Testis (tissue), 3 donors: ENCODE results near the gene PTPA. TPM values are rescaled to one million over a fixed set of nuclear protein-coding genes. Genes with fewer than 3 reads are reported as not detected.

ENCODE experiments used
- DNase-seq: peaks from one replicate; pipeline ENCODE4 v3.0.0-alpha.2; 2019
- H3K27ac ChIP-seq, 2 donors: fragments of 200-600 bp; sonication (generic); one replicate each; pipeline ENCODE4 v1.5.1; 2019
- H3K27me3 ChIP-seq: fragments of 200-600 bp; sonication (generic); one replicate; pipeline ENCODE4 v1.5.1; 2019
- H3K36me3 ChIP-seq: fragments of 200-600 bp; sonication (generic); one replicate; pipeline ENCODE4 v1.5.1; 2017; ENCODE audit warnings: low read depth; ENCODE audit errors: missing control alignments
- H3K4me1 ChIP-seq: fragments of 200-600 bp; sonication (generic); one replicate; pipeline ENCODE4 v1.5.1; 2019
- H3K4me3 ChIP-seq, 2 donors: fragments of 200-600 bp; sonication (generic); one replicate each; pipeline ENCODE4 v1.5.1; 2017 to 2019
- H3K9me3 ChIP-seq: fragments of 200-600 bp; sonication (generic); one replicate; pipeline ENCODE4 v1.5.1; 2017
- POLR2A ChIP-seq: fragments of 450-650 bp; IDR thresholded peaks from one replicate; pipeline ENCODE4 v1.6.1; 2017; ENCODE audit warnings: antibody characterized with exemption, mild to moderate bottlenecking, moderate library complexity
- WGBS, 2 donors: methylation state at CpG; one replicate each; pipeline ENCODE4 v1.1.5; 2018; 5-methylcytosine and 5-hydroxymethylcytosine counted together
- intact Hi-C: fragments of 100-400 bp; cut with DNase I; formaldehyde crosslinking; loops from one replicate; pipeline ENCODE4 v1.15.1; 2023; ENCODE audit warnings: low total_unique reads
- polyA plus RNA-seq: library from polyadenylated mRNA; stranded (reverse); fragments of 350-450 nt; fragmentation: Illumina TruSeq; extraction: RNeasy Lipid Tissue Mini Kit (QIAGEN cat#74804); gene quantifications from one replicate; pipeline ENCODE4 v1.2.3, GENCODE V29; 2014; ENCODE audit warnings: low read depth, low replicate concordance; ENCODE audit not compliant: insufficient read depth
- total RNA-seq, 2 donors: library from RNA; depleted of rRNA; stranded (reverse); fragments of >200 nt; gene quantifications; one replicate each; pipeline ENCODE4 v1.2.3, GENCODE V29; 2016
- TF ChIP-seq, protein P1 (sequence below), 3 experiments: fragments of 450-650 bp in 2 of 3; fragments of 200-600 bp in 1 of 3; sonication (generic) in 1 of 3; IDR thresholded peaks; one replicate each; pipeline ENCODE4 v1.5.1; 2016 to 2019; ENCODE audit warnings: antibody characterized with exemption in 3 of 3, mild to moderate bottlenecking in 2 of 3, moderate library complexity in 1 of 3

PTPA gene
- total and polyA plus RNA-seq, 3 donors from 2014 or later = 163 to 268 (median 177) TPM

DNA sequence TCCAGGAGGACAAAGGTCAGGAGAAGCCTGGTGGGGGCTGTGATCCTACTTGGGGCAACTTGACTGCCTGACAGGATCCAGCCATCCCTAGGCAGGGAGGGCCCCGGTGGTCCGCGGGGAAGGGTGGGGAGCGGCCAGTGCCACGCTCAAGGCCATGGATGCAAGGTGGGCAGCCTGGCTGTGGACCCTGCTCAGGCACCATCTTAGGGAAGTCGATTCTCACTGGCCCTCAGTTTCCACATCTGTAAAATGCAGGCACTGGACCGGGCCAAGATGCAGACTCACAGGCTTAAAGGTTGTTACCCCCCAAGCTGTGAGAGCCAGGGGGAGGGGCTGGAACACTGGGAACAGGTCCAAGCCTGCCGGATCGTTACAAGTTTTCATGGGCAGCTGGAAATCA, 39.0 kb upstream of the PTPA start:
- H3K4me1 ChIP-seq = no peaks in the 10 kb centered on the region
- H3K4me3 ChIP-seq = no peak overlapping the region
- WGBS, 2 donors = 55 to 57% methylated on average over 6 to 9 of the region's 9 CpGs
- H3K27me3 ChIP-seq = no peaks in the 10 kb centered on the region
- no peak overlapping the region for H3K27ac ChIP-seq
- no peak for TF ChIP-seq POLR2A
- TF ChIP-seq, protein P1, sequence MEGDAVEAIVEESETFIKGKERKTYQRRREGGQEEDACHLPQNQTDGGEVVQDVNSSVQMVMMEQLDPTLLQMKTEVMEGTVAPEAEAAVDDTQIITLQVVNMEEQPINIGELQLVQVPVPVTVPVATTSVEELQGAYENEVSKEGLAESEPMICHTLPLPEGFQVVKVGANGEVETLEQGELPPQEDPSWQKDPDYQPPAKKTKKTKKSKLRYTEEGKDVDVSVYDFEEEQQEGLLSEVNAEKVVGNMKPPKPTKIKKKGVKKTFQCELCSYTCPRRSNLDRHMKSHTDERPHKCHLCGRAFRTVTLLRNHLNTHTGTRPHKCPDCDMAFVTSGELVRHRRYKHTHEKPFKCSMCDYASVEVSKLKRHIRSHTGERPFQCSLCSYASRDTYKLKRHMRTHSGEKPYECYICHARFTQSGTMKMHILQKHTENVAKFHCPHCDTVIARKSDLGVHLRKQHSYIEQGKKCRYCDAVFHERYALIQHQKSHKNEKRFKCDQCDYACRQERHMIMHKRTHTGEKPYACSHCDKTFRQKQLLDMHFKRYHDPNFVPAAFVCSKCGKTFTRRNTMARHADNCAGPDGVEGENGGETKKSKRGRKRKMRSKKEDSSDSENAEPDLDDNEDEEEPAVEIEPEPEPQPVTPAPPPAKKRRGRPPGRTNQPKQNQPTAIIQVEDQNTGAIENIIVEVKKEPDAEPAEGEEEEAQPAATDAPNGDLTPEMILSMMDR (IDR thresholded peaks at IDR 0.05) = no peak
- no peaks in the 10 kb centered on the region for H3K36me3 ChIP-seq
- peak; percentile 28 for DNase-seq
- intact Hi-C loops = no loop called here
- H3K9me3 ChIP-seq = no peaks in the 10 kb centered on the region

DNA sequence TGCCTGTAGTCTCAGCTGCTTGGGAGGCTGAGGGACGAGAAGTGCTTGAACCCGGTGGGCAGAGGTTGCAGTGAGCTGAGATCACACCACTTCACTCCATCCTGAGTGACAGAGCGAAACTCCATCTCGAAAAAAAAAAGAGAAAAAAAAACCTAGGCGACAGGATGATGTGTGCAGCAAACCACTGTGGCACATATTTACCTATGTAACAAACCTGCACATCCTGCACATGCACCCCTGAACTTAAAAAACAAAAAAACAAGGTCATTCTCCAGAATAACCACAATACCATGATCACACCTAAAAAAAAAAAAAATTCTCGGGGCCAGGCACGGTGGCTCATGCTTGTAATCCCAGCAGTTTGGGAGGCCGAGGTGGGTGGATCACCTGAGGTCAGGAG, 37.8 kb upstream of the PTPA start:
- DNase-seq = no peak

DNA sequence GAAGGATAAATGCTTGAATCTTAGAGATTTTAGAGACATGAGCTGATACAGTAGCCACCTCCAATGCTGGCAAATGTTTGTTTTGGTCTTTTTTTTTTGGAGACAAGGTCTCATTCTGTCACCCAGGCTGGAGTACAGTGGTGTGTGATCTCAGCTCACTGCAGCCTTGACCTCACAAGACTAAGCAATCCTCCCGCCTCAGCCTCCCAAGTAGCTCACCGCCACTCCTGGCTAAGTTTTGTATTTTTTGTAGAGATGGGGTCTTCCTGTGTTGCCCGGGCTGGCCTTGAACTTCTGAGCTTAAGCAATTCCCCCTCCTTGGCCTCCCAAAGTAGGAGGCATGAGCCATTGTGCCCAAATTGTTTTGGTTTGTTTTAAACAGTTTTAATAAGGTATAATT, 37.1 kb upstream of the PTPA start:
- DNase-seq = no peak
- Histone ChIP-seq H3K4me1 (no peaks in the 10 kb centered on the region), H3K27me3 (no peaks in the 10 kb centered on the region), H3K27ac (no peak overlapping the region), H3K36me3 (no peaks in the 10 kb centered on the region), H3K4me3 (no peak overlapping the region), H3K9me3 (no peaks in the 10 kb centered on the region)
- TF ChIP-seq POLR2A = no peak
- TF ChIP-seq, protein P1 (IDR thresholded peaks at IDR 0.05) = no peak
- WGBS, 2 donors = 52 to 57% methylated on average over 3 of the region's 3 CpGs
- intact Hi-C loops = no loop called here

More for the DNA sequence above, 37.8 kb upstream of the PTPA start:
- H3K27ac ChIP-seq = no peak overlapping the region
- no peaks in the 10 kb centered on the region for H3K9me3 ChIP-seq
- intact Hi-C loops = no loop called here
- H3K4me3 ChIP-seq = no peak overlapping the region
- no peaks in the 10 kb centered on the region for H3K36me3 ChIP-seq
- 86 to 91% methylated on average over 8 of the region's 8 CpGs for WGBS, 2 donors
- H3K4me1 ChIP-seq = no peaks in the 10 kb centered on the region
- no peaks in the 10 kb centered on the region for H3K27me3 ChIP-seq
- TF ChIP-seq, protein P1 (IDR thresholded peaks at IDR 0.05) = no peak
- TF ChIP-seq POLR2A = no peak

DNA sequence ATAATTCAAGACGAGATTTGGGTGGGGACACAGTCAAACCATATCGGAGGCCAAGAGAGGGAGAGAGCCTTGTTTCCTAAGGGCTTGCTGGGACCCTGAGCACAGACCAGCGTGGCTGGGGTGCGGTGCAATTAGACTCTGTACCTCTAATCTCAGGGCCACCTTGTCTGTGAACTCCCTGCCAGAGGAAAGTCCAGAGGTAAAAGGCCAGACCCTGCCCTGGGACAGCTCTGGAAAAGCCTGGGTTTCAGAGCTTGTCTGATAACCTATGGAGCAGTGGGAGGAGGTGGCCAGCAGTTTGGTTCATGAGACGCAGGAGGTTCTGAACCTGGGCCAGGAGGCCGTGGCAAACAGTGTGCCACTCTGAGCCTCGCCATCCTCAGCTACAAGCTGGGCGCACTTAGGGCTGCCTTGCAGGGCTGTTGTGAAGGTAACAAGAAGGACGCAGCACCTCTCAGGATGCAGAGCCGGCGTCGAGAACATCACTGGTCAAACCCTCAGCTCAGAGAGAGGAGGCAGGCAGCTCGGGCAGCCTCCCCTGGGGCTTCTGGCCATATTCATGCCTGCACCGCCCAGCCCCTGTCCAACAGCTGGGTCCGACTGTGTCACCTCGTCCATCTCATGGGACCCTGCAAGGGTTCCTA, 35.1 kb upstream of the PTPA start:
- TF ChIP-seq, protein P1 (IDR thresholded peaks at IDR 0.05) = no peak
- TF ChIP-seq POLR2A = no peak
- Histone ChIP-seq H3K4me3 (no peak overlapping the region), H3K27ac (no peak overlapping the region), H3K9me3 (no peaks in the 10 kb centered on the region), H3K27me3 (no peaks in the 10 kb centered on the region), H3K36me3 (no peaks in the 10 kb centered on the region), H3K4me1 (peaks cover 5% of the 10 kb centered on the region)
- 85 to 92% methylated on average over 14 to 16 of the region's 16 CpGs for WGBS, 2 donors
- no peak for DNase-seq
- intact Hi-C loops = no loop called here

DNA sequence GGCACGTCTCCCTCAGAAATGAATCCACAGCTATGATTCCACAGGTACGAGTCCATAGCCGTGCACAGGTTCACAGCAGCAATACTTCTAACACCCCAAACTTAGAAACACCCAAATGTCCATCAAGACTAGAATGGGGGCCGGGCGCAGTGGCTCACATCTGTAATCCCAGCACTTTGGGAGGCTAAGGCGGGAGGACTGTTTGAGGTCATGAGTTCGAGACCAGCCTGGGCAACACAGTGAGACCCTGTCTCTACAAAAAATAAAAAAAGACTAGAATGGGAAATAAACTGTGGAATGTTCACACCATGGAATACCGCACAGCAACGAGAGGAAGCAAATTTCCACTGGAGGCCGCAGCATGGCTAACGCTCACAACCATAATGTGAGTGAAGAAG, 34.6 kb upstream of the PTPA start:
- no peak overlapping the region for H3K27ac ChIP-seq
- DNase-seq = no peak
- no peaks in the 10 kb centered on the region for H3K9me3 ChIP-seq
- no peaks in the 10 kb centered on the region for H3K27me3 ChIP-seq
- H3K4me1 ChIP-seq = peaks cover 7% of the 10 kb centered on the region
- TF ChIP-seq POLR2A = no peak
- TF ChIP-seq, protein P1 (IDR thresholded peaks at IDR 0.05) = no peak
- intact Hi-C loops = no loop called here
- WGBS, 2 donors = 88 to 89% methylated on average over 9 to 11 of the region's 11 CpGs
- H3K36me3 ChIP-seq = no peaks in the 10 kb centered on the region
- H3K4me3 ChIP-seq = no peak overlapping the region
